H1 (cell line): ENCODE results near the gene IL6R. TPM values are rescaled to one million over a fixed set of nuclear protein-coding genes. Genes with fewer than 3 reads are reported as not detected.

ENCODE experiments used
- GTF2F1 ChIP-seq: IDR thresholded peaks from 2 replicates; pipeline ENCODE4 v1.6.1; 2012; ENCODE audit warnings: low read depth, low read length, improper control_type of control experiment, borderline replicate concordance
- polyA plus RNA-seq, 7 experiments: library from polyadenylated mRNA; depleted of rRNA in 3 of 7; stranded (reverse) in 5 of 7; unstranded in 2 of 7; fragments of >200 nt in 5 of 7; fragments of 200-250 nt in 2 of 7; gene quantifications; 1 replicate in 5 of 7; 2 replicates in 1 of 7; 4 replicates in 1 of 7; pipeline versions ENCODE4 v1.2.1 to v1.2.3, GENCODE V29; 2011 to 2013; ENCODE audit warnings: missing spikeins in 2 of 7, mixed read lengths in 2 of 7
- total RNA-seq: library from RNA; stranded (reverse); fragmentation: NEBNext Ultra II Directional; extraction: Animal tissue kit (Norgen Biotek cat#: 25700); gene quantifications from 2 replicates; pipeline ENCODE4 v1.2.1, GENCODE V29; 2021

Gene IL6R
- total and polyA plus RNA-seq, 2 of the 8 experiments (the other 6 are each of a cell fraction or from before 2014, with no cell fraction given), result 2.3 to 3.0 TPM

DNA sequence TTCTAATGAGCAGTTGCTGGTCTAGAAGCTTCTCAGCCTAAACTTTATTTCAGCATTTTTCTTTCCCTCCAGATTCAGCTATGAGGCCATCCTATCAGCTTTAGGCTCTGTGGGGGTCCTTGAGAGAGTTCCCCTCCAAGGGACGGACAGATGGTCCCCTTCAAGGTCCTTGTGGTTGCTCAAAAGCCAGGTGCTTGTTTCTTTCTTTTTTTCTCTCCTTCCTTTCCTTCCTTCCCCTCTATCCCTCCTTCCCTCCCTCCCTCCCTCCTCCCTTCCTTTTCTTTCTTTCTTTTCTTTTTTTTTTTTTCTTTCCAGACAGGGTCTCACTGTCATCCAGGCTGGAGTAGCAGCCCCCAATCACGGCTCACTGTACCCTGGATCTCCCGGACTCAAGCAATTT is 1.2 kb upstream of the IL6R start (continued):
- no peak for TF ChIP-seq GTF2F1
- TF ChIP-seq, all 59 proteins: peak for 0
